NCI-H2107 treated with DMSO at 0.1 percent for 48 hours (cell line): ENCODE data around the gene ACTR3.
"Not testable (repeated sequence)": the region's sequence is repeated elsewhere in the genome, so short reads cannot be mapped to it uniquely, and the experiment has no call there.

Experiments
- DNase-seq: peaks from one replicate; lab custom pipeline; 2025; ENCODE audit not compliant: unreplicated experiment; lab: John Stamatoyannopoulos, UW

Gene ACTR3

DNA sequence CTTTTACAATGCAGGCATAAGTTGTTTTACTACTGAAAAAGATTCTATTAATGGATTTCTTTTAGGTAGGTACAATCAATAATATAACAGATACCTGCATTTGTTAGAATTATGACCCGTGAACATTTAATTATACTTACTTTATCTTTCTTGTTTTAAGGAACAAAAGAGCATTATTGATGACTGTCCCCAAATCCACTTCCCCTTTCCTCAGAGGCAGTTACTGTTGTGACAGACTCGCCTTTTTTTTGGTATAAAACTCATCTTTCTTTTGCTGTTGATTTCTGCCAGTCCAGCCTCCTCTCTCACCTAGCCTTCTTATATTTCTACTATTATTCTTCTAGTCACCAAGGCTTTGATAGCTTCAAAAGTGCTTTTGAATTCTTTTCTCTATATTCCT, 12.1 kb downstream of the ACTR3 start:
- DNase-seq: no peak

DNA sequence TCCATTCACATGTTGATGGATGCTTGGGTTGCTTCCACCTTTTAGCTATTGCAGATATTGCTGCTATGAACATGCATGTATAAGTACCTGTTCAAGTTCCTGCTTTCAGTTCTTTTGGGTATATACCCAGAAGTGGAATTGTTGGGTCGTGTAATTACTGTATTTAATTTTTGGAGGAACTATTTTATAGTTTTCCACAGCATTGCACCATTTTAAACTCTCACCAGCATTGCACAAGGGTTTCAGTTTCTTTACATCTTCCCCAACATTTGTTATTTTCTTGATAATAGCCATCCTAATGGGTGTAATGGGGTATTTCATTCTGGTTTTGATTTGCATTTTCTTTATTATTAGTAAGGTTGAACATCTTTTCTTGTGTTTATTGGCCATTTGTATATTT, 16.0 kb downstream of the ACTR3 start:
- no peak for DNase-seq

DNA sequence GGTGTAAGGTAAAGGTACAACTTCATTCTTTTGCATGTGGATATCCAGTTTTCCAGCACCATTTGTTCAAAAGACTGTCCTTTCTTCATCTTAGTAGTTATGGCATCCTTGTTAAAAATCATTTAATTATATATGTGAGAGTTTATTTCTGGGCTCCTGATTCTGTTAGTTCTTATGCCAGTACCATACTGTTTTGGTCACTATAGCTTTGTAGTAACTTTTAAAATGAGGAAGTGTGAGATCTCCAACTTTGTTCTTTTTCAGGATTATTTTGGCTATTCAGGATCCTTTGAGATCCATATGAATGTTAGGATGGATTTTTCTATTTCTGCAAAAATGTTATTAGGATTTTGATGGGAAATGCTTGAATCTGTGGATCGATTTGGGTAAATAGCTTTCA, 16.8 kb downstream of the ACTR3 start:
- DNase-seq: no peak

DNA sequence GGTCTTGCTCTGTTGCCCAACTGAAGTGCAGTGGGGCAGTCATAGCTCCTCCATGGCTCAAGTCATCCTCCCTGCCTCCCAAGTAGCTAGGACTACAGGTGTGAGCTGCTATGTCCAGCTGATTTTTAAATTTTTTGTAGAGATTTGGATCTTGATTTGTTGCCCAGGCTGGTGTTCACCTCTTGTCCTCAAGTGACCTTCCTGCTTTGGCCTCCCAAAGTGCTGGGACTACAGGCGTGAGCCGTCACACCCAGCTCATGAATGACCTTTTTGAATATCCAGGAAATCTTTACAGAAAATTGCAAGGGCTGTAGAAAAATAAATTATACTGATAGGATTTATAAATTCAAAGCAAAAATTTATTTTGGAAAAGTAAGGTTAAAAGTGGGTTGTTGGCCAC, 17.4 kb downstream of the ACTR3 start:
- DNase-seq: no peak

DNA sequence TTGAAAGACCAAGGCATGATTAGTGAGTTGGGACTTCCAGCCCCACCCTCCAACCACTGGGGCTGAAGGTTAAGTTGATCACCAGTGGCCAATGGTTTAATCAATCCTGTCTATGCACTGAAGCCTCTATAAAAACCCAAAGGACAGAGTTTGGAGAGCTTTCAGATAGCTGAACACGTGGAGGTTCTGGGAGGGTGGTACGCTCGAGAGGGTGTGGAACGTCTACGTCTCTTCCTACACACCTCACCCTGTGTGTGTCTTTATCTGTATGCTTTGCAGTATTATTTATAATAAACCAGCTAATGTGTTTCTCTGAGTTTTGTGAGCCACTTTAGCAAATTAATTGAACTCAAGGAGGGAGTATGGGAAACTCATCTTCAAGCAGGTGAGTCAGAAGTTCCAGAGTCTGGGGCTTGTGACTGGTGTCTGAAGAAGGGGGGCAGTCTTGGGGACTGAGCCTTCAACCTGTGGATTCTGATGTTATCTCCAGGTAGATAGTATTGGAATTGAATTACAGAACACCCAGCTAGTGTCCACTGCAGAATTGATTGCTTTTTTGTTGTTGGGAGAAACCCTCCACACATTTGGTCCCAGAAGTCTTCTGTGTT, 20.3 kb downstream of the ACTR3 start:
- no peak for DNase-seq

DNA sequence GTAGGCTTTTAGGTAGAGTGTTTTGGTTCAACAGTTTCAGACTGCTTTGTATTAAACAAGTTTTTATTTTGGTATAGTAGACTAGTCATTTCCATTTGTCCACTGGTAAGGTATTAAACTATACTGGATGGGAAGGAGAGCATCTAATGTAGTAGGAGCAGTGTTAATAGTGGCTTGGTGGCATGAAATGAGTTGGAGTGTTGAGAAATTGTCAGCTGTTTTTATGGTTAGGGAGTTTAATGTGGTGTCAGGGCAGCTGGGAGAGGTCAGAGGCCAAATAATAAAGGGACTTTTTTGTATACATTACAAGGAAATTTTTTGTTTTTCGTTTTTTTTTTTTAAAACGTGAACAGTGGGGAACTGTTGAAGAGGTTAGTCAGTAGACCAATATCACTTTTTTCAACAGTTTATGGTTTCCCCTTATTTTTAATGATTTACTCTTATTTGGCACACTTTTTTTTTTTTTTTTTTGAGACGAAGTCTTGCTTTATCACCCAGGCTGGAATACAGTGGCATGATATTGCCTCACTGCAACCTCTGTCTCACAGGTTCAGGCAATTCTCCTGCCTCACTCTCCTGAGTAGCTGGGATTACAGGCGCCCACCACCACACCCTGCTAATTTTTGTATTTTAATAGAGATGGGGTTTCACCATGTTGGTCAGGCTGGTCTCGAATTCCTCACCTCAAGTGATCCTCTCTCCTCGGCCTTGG, 21.2 kb downstream of the ACTR3 start:
- DNase-seq: no peak

DNA sequence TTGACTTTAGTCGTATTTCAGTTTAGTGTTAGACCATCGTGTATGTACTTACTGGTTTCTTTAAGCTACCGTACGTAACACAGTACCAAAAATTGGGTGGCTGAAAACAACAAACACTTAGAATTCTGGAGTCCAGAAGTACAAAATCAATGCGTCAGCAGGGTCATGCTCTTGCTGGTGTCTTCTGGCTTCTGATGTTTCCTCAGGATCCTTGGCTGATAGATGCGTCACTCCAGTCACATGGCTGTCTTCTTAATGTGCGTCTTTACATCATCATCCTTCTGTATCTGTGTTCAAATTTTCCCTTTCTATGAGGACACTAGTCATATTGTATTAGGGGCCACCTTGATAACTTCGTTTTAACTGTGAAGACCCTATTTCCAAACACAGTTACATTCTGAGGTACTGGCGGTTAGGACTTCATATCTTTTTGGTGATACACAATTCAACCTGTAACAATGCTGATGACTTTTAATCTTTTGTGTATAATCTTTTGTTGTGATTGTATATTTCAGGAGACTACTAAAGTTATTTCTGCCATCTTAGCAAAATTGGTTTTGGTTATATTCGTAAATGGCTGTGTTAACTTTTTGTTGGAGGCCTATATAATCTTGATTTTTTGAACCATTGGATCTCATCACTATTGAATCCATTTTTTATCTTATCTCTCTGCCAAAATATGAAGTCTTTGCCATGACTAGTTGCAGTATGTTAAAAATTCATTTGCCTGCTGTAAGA, 25.4 kb downstream of the ACTR3 start:
- no peak for DNase-seq

DNA sequence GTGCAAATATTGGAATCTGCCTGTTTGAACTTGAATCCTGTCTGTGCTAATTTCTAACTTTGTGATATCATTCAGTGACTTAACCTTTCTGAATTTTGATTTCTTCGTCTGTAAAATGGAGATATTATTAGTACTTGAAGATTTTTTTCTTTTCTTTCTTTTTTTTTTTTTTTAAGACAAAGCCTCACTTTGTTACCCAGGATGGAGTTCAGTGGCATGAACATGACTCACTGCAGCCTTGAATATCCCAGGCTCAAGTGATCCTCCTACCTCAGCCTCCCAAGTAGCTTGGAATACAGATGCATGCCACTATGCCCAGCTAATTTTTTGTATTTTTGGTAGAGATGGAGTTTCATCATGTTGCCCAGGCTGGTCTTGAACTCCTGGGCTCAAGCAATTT, 28.3 kb downstream of the ACTR3 start:
- no peak for DNase-seq

DNA sequence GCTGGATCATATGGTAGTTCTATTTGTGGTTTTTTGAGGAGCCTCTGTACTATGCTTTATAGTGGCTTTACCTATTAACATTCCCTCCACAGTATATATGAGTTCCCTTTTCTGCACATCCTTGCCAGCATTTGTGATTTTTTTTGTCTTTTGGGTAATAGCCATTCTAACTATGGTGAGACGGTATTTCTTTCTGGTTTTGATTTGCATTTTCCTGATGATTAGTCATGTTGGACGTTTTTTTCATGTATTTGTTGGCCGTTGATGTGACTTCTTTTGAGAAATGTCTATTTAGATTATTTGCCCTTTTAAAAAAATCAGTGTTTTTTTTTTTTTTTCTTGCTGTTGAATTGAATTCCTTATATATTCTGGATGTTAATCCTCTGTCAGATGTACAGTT, 31.1 kb downstream of the ACTR3 start:
- no peak for DNase-seq

DNA sequence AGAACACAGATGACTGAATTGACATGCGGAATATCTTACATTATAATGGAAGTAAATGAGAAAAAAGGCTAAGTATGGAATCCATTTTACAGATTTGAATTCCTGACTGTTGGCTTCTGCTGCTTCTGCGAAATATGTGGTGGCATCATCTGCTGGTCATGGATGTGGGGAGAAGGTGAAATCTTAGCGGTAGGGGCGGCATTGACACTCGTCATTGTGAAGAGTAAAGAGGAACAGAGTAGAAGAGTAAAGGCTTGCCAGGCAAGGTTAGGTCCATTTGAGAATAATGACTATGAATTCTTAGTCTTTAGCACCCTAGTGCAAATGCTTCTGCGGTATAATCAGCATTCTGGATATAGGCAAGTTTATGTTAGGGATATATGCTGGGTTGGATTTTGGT, 32.4 kb downstream of the ACTR3 start:
- no peak for DNase-seq

DNA sequence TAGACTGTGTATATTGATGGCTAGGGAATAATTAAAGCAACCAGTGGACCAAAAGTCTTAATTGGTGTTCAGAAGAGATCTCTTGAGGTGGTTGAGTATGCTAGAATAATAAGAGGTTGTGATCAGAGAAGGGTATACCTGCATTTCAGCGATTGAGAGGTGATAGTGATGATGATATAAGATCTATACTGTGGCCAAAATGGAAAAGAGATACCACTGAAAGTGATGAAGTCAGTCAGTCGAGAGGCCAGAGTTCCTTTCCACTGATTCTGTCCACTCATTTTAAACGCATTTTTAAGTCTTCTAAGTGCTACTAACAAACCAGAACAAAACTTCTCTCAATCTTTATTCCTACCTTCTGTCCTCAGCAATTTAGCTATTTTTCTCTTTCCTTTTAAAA, 32.9 kb downstream of the ACTR3 start:
- DNase-seq: no peak

DNA sequence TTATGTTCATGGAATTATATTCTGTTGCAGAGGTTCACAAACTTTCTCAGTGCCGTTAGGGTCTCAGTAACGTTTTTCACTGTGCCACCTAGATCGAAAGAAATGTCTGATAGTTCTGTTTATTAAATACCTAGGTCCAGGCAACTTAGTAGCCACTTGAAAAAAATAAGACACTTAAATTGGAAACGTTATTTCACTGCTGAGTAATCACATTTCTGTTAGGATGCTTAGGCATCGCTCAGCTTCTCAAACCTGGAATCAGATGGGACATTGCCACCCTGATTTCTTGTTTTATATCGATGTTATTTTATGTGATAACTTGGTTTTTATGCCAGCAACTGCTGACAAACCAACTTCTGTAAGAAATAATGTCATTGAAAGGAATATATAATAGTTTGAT, 36.0 kb downstream of the ACTR3 start:
- no peak for DNase-seq

DNA sequence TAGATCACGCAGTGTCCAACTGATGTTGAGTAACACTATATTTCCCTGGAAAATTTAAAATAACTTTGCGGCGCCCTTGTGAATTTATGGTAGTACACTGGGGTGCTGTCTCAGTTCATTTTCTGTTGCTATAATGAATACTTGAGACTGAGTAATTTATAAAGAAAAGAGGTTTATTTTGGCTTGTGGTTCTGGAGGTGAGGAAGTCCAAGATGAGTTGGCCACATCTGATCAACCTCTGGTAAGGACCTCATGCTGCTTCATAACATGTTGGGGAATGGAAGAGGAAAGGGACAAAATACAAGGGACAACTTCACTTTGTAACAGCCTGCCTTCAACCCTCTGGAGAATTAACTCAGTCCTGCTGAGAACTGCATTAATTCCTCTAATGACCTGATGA, 36.4 kb downstream of the ACTR3 start:
- DNase-seq: no peak

DNA sequence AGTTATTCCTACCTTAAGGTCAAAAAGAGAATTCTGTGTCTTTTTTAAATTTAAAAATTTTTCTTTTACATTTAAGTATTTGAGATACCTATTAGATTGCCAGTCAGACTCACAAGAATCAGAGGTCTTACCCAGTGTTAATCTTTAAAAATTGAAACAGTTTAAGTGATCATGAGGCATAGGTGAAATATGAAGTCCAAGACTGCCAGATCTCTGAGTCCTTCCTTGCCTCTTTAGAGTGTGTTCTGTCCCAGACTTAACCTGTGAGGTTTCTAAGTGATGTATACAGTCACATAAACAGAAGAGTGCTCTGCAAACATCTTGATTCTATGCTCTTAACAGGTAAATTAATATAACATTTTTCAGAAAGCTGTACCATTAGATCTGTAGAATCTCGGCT, 40.6 kb downstream of the ACTR3 start:
- no peak for DNase-seq

DNA sequence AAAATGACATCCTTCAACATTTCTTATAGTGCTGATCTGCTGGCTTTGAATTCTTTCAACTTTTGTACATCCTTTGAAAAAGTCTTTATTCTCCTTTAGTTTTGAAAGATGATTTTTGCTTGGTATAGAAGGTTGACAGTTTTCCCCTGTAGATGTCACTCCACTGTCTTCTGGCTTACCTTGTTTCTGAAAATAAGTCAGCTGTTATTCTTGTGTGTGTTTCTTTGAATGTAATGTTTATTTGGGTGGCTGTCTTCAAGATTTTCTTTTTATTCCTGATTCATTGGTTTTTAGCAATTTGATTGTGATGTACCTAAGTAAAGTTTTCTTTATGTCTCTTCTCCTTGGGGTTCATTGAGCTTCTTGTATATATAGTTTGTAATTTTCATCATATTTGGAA, 47.6 kb downstream of the ACTR3 start:
- no peak for DNase-seq

DNA sequence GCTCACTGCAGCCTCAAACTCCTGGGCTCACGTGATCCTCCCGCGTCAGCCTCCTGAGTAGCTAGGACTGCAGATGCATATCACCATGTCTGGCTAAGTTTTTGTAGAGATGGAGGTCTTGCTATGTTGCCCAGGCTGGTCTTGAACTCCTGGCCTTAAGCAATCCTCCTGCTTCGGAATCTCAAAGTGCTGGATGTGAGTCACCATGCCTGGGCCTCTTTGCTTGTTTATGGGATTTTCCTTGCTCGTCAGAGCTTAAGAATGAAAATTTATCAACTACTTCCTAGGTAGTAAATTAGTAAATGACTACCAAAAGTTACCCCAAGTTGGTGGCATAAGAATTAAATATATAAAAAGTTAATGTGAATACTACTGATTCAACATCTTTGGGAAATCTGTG, 51.0 kb downstream of the ACTR3 start:
- no peak for DNase-seq

DNA sequence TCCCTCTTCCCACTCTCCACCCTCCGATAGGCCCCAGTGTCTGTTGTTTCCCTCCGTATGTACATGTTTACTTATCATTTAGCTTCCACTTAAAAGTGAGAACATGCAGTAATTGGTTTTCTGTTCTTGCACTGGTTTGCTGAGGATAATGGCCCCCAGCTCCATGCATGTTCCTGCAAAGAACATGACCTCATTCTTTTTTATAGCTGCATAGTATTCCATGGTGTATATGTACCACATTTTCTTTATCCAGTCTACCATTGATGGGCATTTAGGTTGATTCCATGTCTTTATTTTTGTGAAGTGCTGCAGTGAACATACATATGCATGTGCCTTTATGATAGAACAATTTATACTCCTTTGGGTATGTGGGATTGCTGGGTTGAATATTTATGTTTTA, 55.9 kb downstream of the ACTR3 start:
- not testable (repeated sequence) for DNase-seq

DNA sequence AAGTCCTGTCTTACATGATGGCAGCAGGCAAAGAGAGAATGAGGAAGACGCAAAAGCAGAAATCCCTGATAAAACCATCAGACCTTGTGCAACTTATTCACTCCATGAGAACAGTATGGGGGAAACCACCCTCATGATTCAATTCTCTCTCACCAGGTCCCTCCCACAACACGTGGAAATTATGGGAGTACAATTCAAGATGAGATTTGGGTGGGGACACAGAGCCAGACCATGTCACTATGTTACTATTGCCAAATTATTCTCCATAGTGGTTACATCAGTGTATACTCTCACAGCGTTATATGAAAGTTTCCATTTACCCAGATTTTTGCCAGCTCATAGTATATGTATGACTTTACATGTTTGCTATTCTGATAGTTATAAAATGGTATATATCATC, 61.0 kb downstream of the ACTR3 start:
- DNase-seq: not testable (repeated sequence)

DNA sequence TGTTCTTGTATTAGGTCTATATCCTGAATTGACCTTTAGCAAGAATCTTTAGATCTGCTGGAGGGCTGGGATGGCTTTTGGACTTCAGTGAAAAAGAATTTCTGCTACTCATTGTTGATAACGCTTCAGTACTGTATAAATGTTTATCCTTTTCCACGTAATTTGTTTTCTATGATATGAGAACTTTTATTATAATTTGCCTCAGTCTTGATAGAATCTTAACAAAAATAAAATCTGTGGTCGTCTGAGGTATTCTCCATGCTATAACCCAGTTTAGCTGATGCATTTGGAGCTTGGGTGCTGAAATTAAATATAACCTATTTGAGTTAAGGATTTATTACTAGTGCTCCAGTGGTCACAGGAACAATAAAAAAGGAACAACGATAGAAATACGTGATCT, 71.1 kb downstream of the ACTR3 start:
- no peak for DNase-seq

DNA sequence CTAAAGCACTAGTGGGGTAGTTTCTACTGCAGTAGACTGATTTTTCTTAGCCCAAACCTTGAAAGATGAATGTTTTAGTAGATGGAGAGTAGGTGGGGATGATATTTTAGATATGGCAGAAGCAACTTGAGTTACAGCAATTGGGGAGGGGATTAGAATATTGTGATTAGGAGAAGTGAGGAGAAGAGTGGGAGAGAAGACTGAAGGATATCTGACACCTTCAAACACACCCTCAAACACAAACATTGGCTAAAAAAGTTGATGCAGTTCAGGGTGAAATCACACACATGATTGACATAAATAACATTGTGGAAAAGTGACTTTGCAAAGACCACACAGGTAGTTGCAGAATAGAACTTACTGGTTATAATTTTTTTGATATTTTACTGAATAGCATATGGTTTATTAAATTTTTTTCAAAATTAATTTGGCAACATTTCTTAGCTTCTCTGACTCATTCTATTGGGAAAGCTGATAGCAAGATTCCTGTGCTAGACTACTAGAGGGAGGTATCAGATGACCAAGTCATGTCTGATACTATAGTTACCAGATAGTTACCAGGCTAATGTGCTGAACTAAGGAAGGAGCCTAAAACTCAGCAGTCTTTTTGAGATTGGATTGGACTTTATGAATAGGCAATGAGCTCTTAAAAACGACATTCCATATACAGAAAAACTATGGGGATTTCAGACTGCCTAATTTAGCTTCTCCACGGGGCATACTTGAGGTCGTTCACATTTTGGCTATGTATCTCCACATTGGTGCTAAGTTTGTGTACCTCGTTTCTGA, 73.0 kb downstream of the ACTR3 start:
- peak; percentile 9 for DNase-seq

DNA sequence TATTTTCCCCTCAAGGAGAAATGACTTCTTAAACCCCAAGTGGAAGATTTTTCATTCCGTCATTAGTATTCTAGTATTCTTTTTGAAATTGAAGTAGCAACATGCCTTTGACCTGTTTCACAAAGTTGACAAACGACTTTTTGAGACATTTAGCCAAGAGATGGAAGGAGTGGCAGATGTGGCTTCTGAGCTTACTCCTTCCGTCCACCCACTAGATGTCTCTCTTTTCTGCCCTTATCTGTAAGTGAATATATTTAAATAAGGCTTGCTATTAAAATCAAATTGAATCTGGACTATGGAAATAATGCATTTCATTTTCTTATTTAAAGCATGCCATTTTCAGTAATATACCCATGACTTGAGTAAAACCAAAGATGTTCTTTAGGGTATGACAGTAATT, 74.1 kb downstream of the ACTR3 start:
- DNase-seq: no peak

DNA sequence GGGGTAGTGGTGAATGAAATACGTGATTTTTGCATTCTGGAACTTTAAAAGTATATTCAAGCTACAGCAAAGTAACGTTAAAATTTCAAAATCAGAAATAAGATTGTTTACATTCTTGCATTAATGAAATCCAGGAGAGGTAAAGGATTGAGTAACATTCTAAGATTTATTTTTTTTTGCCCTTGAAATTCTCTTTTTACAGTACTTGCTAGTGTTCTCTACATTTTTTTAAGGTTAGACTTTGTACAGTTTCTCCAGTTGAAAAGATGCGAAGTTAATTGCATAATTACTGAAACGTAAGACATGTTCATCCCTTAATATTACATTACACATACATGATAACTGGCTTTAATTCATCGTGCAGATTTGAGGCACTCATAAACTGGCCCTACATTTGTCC, 74.5 kb downstream of the ACTR3 start:
- DNase-seq: no peak
